ENCODE measurements around the gene NCOA7. TPM values are rescaled to one million over a fixed set of nuclear protein-coding genes. Genes with fewer than 3 reads are reported as not detected.

NCOA7 gene
- total RNA-seq, 1 donor from 2014 or later, result 74.9 TPM

DNA sequence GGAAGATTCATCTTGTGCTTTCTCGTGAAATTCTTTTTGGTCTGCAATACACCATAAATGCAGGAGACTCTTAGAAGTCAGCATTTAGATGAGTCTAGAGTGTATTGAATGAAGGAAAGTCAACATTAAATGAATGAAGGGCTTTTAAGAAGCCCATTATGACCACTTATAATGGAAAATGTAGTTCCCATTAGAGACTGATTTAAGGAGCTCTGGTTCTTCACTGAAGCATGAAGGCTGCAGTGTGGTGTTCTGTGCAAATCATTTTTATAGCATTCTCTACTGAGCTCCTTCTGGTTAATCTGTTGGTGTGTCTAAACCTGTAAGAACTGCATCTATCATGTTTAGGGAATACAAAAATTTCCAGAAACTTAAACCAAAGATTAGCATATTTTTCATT is 19.7 kb downstream of the NCOA7 start:
- no peak overlapping the region for H3K4me3 Mint-ChIP-seq (ENCODE audit: unreplicated experiment)

DNA sequence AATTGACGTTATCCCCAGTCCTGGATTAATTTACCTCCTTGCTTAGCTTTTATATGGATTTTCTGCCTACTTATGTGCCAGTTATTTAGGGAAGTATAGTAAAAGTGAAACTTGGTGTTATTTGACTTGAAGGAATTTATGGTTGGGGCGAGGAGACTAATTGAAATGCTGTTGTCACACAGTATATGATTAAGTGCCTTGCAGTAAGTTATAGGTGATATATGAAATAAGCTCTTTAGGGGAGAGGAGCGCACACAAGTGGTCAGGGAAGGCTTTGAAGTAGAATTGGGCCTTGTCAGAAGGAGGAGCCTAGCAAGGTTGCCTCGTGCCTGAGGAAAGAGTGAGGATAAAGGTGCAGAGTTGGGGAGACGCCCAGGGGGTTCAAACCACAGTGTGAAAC is 20.5 kb downstream of the NCOA7 start:
- peaks cover 63% of the 10 kb centered on the region for H3K4me1 Mint-ChIP-seq (ENCODE audit: low read depth)
- H3K9me3 Mint-ChIP-seq (ENCODE audit: low read depth), result no peaks in the 10 kb centered on the region
- no peaks in the 10 kb centered on the region for H3K27me3 Mint-ChIP-seq (ENCODE audit: low read depth)
- TF ChIP-seq, protein P1, sequence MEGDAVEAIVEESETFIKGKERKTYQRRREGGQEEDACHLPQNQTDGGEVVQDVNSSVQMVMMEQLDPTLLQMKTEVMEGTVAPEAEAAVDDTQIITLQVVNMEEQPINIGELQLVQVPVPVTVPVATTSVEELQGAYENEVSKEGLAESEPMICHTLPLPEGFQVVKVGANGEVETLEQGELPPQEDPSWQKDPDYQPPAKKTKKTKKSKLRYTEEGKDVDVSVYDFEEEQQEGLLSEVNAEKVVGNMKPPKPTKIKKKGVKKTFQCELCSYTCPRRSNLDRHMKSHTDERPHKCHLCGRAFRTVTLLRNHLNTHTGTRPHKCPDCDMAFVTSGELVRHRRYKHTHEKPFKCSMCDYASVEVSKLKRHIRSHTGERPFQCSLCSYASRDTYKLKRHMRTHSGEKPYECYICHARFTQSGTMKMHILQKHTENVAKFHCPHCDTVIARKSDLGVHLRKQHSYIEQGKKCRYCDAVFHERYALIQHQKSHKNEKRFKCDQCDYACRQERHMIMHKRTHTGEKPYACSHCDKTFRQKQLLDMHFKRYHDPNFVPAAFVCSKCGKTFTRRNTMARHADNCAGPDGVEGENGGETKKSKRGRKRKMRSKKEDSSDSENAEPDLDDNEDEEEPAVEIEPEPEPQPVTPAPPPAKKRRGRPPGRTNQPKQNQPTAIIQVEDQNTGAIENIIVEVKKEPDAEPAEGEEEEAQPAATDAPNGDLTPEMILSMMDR (IDR thresholded peaks at IDR 0.05), result no peak
- H3K27ac Mint-ChIP-seq (ENCODE audit: unreplicated experiment), result peak overlapping the region; percentile 1
- DNase-seq (ENCODE audit: low spot score), result no peak
- no peak overlapping the region for H3K4me3 Mint-ChIP-seq (ENCODE audit: unreplicated experiment)
- peaks cover 4% of the 10 kb centered on the region for H3K36me3 Mint-ChIP-seq (ENCODE audit: low read depth)

More for the DNA sequence above, 19.7 kb downstream of the NCOA7 start:
- TF ChIP-seq, protein P1 (IDR thresholded peaks at IDR 0.05), result no peak
- no peak for DNase-seq (ENCODE audit: low spot score)
- Mint-ChIP-seq H3K27ac (ENCODE audit: unreplicated experiment) (no peak overlapping the region), H3K27me3 (ENCODE audit: low read depth) (no peaks in the 10 kb centered on the region), H3K36me3 (ENCODE audit: low read depth) (peaks cover 4% of the 10 kb centered on the region), H3K9me3 (ENCODE audit: low read depth) (no peaks in the 10 kb centered on the region), H3K4me1 (ENCODE audit: low read depth) (peaks cover 56% of the 10 kb centered on the region)

DNA sequence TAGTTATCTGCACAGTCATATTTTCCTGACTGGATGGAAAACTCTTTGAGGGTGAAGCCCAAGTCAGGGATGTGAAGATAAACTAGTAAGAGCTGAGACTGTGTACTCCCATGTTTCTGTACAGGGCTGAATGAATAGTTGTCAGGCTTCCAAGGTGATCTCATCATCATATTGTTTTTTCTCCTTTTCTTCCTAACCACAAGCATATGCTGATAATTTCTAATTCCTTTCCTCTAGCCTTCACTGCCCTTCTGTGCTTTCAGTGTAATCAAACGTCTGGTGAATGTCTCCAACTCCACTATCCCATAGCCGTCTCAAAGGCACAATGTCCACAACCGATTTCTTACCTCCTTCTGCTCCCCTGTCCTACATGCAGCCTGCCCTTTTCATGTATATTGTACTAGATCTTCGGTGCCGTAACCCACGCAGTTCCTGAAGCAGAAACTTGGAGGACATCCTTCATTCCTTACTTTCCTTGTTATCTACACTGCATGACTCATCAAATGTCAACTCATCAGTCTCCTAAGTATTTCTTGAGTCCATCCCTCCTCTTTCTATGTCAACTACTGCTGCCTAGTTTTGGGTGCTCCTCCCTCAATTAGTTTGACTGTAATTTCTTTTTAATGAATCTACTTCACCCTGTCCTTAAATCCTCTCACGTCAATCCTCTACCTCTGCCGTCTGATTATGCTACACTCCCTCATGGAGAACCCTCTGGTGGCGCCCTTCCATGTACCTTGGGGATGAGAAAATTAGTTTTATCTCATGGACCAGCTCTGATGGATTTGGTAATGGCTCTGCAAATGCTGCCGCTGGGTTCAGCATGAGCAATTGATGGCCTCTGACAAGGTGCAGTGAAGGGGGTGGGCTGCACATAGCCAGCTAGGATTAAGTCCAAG is 21.9 kb downstream of the NCOA7 start:
- no peaks in the 10 kb centered on the region for H3K9me3 Mint-ChIP-seq (ENCODE audit: low read depth)
- no peaks in the 10 kb centered on the region for H3K27me3 Mint-ChIP-seq (ENCODE audit: low read depth)
- peaks cover 68% of the 10 kb centered on the region for H3K4me1 Mint-ChIP-seq (ENCODE audit: low read depth)
- TF ChIP-seq, protein P1 (IDR thresholded peaks at IDR 0.05), result no peak
- DNase-seq (ENCODE audit: low spot score), result no peak
- peak overlapping the region; percentile 40 for H3K4me3 Mint-ChIP-seq (ENCODE audit: unreplicated experiment)
- H3K36me3 Mint-ChIP-seq (ENCODE audit: low read depth), result peaks cover 6% of the 10 kb centered on the region
- peak overlapping the region; percentile 96 for H3K27ac Mint-ChIP-seq (ENCODE audit: unreplicated experiment)

DNA sequence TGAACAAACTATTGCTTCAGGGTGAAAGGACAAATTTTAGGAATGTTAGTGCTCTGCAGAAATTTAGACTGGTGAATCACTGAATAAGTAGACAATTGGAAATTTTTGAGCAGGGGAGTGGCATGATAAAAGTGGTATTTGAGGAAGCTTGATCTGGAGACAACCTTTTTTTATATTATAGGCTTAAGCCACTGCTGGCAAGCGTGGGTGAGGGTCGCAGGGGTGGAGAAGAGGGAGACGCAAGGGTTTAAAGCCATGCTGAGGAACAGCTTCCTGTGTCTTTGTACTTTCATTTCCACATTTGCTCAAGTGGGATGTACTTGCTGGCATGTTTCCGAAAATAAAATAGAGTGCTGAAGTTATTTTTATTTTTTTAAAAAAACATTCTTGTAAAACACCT is 23.7 kb downstream of the NCOA7 start:
- peak overlapping the region; percentile 90 for H3K27ac Mint-ChIP-seq (ENCODE audit: unreplicated experiment)
- DNase-seq (ENCODE audit: low spot score), result no peak
- H3K27me3 Mint-ChIP-seq (ENCODE audit: low read depth), result no peaks in the 10 kb centered on the region
- TF ChIP-seq, protein P1 (IDR thresholded peaks at IDR 0.05), result no peak
- H3K36me3 Mint-ChIP-seq (ENCODE audit: low read depth), result peaks cover 6% of the 10 kb centered on the region
- H3K9me3 Mint-ChIP-seq (ENCODE audit: low read depth), result no peaks in the 10 kb centered on the region
- peaks cover 75% of the 10 kb centered on the region for H3K4me1 Mint-ChIP-seq (ENCODE audit: low read depth)
- H3K4me3 Mint-ChIP-seq (ENCODE audit: unreplicated experiment), result peak overlapping the region; percentile 17

DNA sequence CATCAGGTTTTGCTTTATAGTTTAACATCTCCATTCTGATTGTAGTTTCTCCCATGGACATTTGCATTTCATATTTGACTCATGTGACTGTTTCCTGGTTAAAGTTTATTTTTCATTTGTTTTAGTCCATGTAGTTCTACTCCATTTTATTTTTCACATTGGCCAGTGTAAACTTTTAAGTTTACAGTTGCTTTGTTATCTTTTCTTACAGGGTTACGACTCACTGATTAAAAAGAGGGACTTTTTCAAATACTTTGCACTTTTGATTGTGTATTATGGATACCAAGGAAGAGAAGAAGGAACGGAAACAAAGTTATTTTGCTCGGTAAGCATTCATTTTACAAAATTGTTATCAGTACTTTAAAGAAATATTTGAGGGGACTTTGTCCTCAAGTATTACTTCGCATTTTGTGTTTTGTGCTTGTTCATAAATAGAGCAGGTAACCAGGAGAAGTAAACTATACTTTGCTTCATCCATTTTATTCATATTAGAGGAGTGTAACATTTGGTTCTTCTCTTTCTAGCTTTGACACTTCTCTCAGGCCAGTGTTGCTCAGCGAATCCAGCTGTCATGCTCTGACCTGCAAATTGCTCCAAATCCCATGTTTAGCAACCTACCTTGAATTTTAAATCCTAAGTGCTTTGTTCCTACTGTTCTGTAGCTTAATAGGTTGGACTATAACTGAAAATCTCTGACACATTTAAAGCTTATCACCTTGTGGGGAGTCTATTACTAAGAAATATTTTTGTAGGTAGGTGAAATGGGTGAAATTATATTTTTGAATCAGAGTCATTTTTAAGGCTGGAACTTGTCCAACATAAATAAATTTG is 24.5 kb downstream of the NCOA7 start:
- no peak overlapping the region for H3K4me3 Mint-ChIP-seq (ENCODE audit: unreplicated experiment)

More for the DNA sequence above, 24.5 kb downstream of the NCOA7 start:
- TF ChIP-seq, protein P1 (IDR thresholded peaks at IDR 0.05), result no peak
- H3K27me3 Mint-ChIP-seq (ENCODE audit: low read depth), result no peaks in the 10 kb centered on the region
- H3K36me3 Mint-ChIP-seq (ENCODE audit: low read depth), result peaks cover 10% of the 10 kb centered on the region
- H3K4me1 Mint-ChIP-seq (ENCODE audit: low read depth), result peaks cover 76% of the 10 kb centered on the region
- no peaks in the 10 kb centered on the region for H3K9me3 Mint-ChIP-seq (ENCODE audit: low read depth)
- H3K27ac Mint-ChIP-seq (ENCODE audit: unreplicated experiment), result peak overlapping the region; percentile 90
- DNase-seq (ENCODE audit: low spot score), result no peak
